K562 (cell line): ENCODE results near the gene ANKRD44.

Experiments used
- CBX2 ChIP-seq: fragments of 200-600 bp; sonication (generic); IDR thresholded peaks from one replicate; pipeline ENCODE4 v1.6.1; 2012; ENCODE audit warnings: mild to moderate bottlenecking, low read length, inconsistent platforms; ENCODE audit not compliant: insufficient read depth, poor library complexity, severe bottlenecking
- CTCF ChIP-seq, 3 experiments: IDR thresholded peaks in 2 of 3; conservative IDR thresholded peaks in 1 of 3; 2 replicates each; pipeline ENCODE4 v1.5.1; 2011 to 2012; ENCODE audit warnings: low read length in 3 of 3, mild to moderate bottlenecking in 3 of 3, control low read depth in 2 of 3, improper control_type of control experiment in 1 of 3, inconsistent platforms in 1 of 3, low read depth in 1 of 3, mixed read lengths in 1 of 3, moderate library complexity in 1 of 3; ENCODE audit not compliant: insufficient read depth in 2 of 3
- EZH2 ChIP-seq: IDR thresholded peaks from 2 replicates; pipeline ENCODE4 v1.6.1; 2012; ENCODE audit warnings: low read depth, mild to moderate bottlenecking, inconsistent platforms, low read length, borderline replicate concordance
- JUND ChIP-seq, 2 experiments: IDR thresholded peaks; 2 replicates in 1 of 2; 3 replicates in 1 of 2; pipeline ENCODE4 v1.6.1; 2011; ENCODE audit warnings: borderline replicate concordance in 2 of 2, low read depth in 2 of 2, low read length in 2 of 2, improper control_type of control experiment in 1 of 2, missing biosample characterization in 1 of 2, missing genetic modification characterization in 1 of 2, missing genetic modification reagents in 1 of 2
- KLF16 ChIP-seq: IDR thresholded peaks from 2 replicates; pipeline ENCODE4 v1.6.1; 2016; ENCODE audit warnings: antibody characterized with exemption
- SREBF2 ChIP-seq: sonication (generic); formaldehyde crosslinking; IDR thresholded peaks from 2 replicates; pipeline ENCODE4 v1.4.0; 2020; ENCODE audit warnings: mild to moderate bottlenecking, missing genetic modification reagents
- TBL1XR1 ChIP-seq, 2 experiments: IDR thresholded peaks; 2 replicates each; pipeline ENCODE4 v1.6.1; 2012; ENCODE audit warnings: improper control_type of control experiment in 2 of 2, low read length in 2 of 2, mild to moderate bottlenecking in 1 of 2

GRCh38 chr2:197191940-197192322 is 118.6 kb downstream of the ANKRD44 start:
- TF ChIP-seq TBL1XR1 (IDR thresholded peaks at IDR 0.05; ENCODE audit: low read length in 2 of 2) (no peak), CTCF (IDR thresholded peaks at IDR 0.05 in 2 of 3, conservative IDR thresholded peaks at IDR 0.05 in 1 of 3; ENCODE audit: insufficient read depth in 2 of 3, low read depth in 1 of 3, low read length in 3 of 3) (no peak), CBX2 (no peak), KLF16 (no peak), SREBF2 (CRISPR knock-in tag) (no peak), EZH2 (no peak), JUND (IDR thresholded peaks at IDR 0.05; ENCODE audit: borderline replicate concordance, low read depth, low read length) (no peak), JUND (tag; IDR thresholded peaks at IDR 0.05; ENCODE audit: borderline replicate concordance, low read depth, low read length) (no peak)
